DND-41 (cell line): ENCODE measurements around the gene XKR7.

Experiments
- ATAC-seq: fragments of 200-7000 bp; cut with Tn5 transposase; 3 replicates; pipeline ENCODE4 v1.9.1; 2021; ENCODE audit warnings: low read depth; ENCODE audit not compliant: insufficient read depth
- DNase-seq: peaks from one replicate; pipeline ENCODE4 v3.0.0-alpha.2; 2020
- H2AFZ ChIP-seq: 2 replicates; pipeline ENCODE4 v1.6.0; 2012; ENCODE audit warnings: low read depth, low read length
- H3K27ac ChIP-seq: 2 replicates; pipeline ENCODE4 v1.5.1; 2012; ENCODE audit warnings: low read length, inconsistent platforms
- H3K27me3 ChIP-seq: fragments of 200-600 bp; sonication (generic); 2 replicates; pipeline ENCODE4 v1.6.0; 2012; ENCODE audit warnings: low read length, mild to moderate bottlenecking, inconsistent platforms; ENCODE audit not compliant: insufficient read depth, poor library complexity
- H3K36me3 ChIP-seq: 2 replicates; pipeline ENCODE4 v1.5.1; 2012; ENCODE audit warnings: low read length, inconsistent platforms; ENCODE audit not compliant: insufficient read depth
- H3K4me1 ChIP-seq: 2 replicates; pipeline ENCODE4 v1.5.1; 2012; ENCODE audit warnings: mild to moderate bottlenecking, low read length; ENCODE audit not compliant: insufficient read depth
- H3K4me2 ChIP-seq: 2 replicates; pipeline ENCODE4 v1.6.0; 2012; ENCODE audit warnings: mild to moderate bottlenecking, moderate library complexity, low read length, inconsistent platforms; ENCODE audit not compliant: insufficient read depth
- H3K4me3 ChIP-seq, 2 experiments: fragments of 200-600 bp in 1 of 2; shearing (Covaris generic) in 1 of 2; 2 replicates each; pipeline ENCODE4 v1.5.1; 2012 to 2016; ENCODE audit warnings: inconsistent platforms in 2 of 2, low read length in 2 of 2, mild to moderate bottlenecking in 2 of 2, low read depth in 1 of 2, moderate library complexity in 1 of 2
- H3K79me2 ChIP-seq: 2 replicates; pipeline ENCODE4 v1.6.0; 2012; ENCODE audit warnings: low read length, inconsistent platforms; ENCODE audit not compliant: insufficient read depth
- H3K9ac ChIP-seq: 2 replicates; pipeline ENCODE4 v1.6.0; 2012; ENCODE audit warnings: low read depth, mild to moderate bottlenecking, inconsistent platforms, low read length, moderate library complexity
- H3K9me3 ChIP-seq: 2 replicates; pipeline ENCODE4 v1.5.1; 2012; ENCODE audit warnings: low read length, moderate library complexity, mild to moderate bottlenecking, inconsistent platforms; ENCODE audit not compliant: insufficient read depth, severe bottlenecking
- H4K20me1 ChIP-seq: 2 replicates; pipeline ENCODE4 v1.6.0; 2012; ENCODE audit warnings: low read length; ENCODE audit not compliant: insufficient read depth
- CTCF ChIP-seq: IDR thresholded peaks from 2 replicates; pipeline ENCODE4 v1.5.1; 2012; ENCODE audit warnings: borderline replicate concordance, low read length, moderate library complexity, mild to moderate bottlenecking; ENCODE audit not compliant: poor library complexity, severe bottlenecking; ENCODE audit errors: extremely low read depth
- EZH2 ChIP-seq: IDR thresholded peaks from 3 replicates; pipeline ENCODE4 v1.6.1; 2012; ENCODE audit warnings: borderline replicate concordance, low read depth, mild to moderate bottlenecking, moderate library complexity, low read length, inconsistent platforms; ENCODE audit not compliant: severe bottlenecking

Gene XKR7

GRCh38 chr20:32009564-32009963 lies 41.6 kb downstream of the XKR7 start:
- ATAC-seq: no peak
- DNase-seq: no peak

GRCh38 chr20:32010101-32010500 lies 42.1 kb downstream of the XKR7 start, which contains the start of gene CCM2L:
Gene CCM2L, plus strand, starts transcription at chr20:32010438. Its CDS starts 17 bp downstream, at chr20:32010455.
- no peaks in the 10 kb centered on the region for H3K4me1 ChIP-seq
- no peak for DNase-seq
- TF ChIP-seq CTCF (no peak), EZH2 (no peak)
- no peak within 1 kb of the TSS for H2AFZ ChIP-seq
- H3K27ac ChIP-seq: no peak within 1 kb of the TSS
- H3K9me3 ChIP-seq: no peaks in the 10 kb centered on the region
- H3K27me3 ChIP-seq: peaks cover 4% of the 10 kb centered on the region
- no peak within 1 kb of the TSS for H3K4me3 ChIP-seq
- no peak within 1 kb of the TSS for H3K4me2 ChIP-seq
- H3K79me2 ChIP-seq: no peaks in the 10 kb centered on the region
- H4K20me1 ChIP-seq: peaks cover 2% of the 10 kb centered on the region; the same call in 1 of the 2 replicates
- ATAC-seq: no peak
- no peak within 1 kb of the TSS for H3K9ac ChIP-seq
- H3K36me3 ChIP-seq: no peaks in the 10 kb centered on the region

More at GRCh38 chr20:32009564-32009963, 41.6 kb downstream of the XKR7 start:
- no peak for TF ChIP-seq CTCF
- TF ChIP-seq EZH2: no peak
- Histone ChIP-seq H3K36me3 (no peaks in the 10 kb centered on the region), H3K9me3 (no peaks in the 10 kb centered on the region), H3K4me3 (no peak overlapping the region), H3K27ac (no peak overlapping the region), H3K9ac (no peak overlapping the region), H4K20me1 (peaks cover 2% of the 10 kb centered on the region; the same call in 1 of the 2 replicates), H3K4me2 (no peak overlapping the region), H3K27me3 (peaks cover 4% of the 10 kb centered on the region), H2AFZ (no peak overlapping the region), H3K79me2 (no peaks in the 10 kb centered on the region), H3K4me1 (no peaks in the 10 kb centered on the region)

- Histone ChIP-seq H3K4me3 (no peak overlapping the region), H3K4me2 (no peak overlapping the region), H3K27me3 (peaks cover 4% of the 10 kb centered on the region), H4K20me1 (peaks cover 2% of the 10 kb centered on the region; the same call in 1 of the 2 replicates), H3K9me3 (no peaks in the 10 kb centered on the region), H3K36me3 (no peaks in the 10 kb centered on the region), H3K9ac (no peak overlapping the region), H3K4me1 (no peaks in the 10 kb centered on the region), H3K27ac (no peak overlapping the region), H3K79me2 (no peaks in the 10 kb centered on the region), H2AFZ (no peak overlapping the region)
- TF ChIP-seq EZH2 (no peak), CTCF (no peak)
- DNase-seq: no peak
- no peak for ATAC-seq
Measured at GRCh38 chr20:32010666-32011065, 42.7 kb downstream of the XKR7 start.
